G401.6 (cell line): ENCODE results near the gene JAM2.
"Not testable (repeated sequence)": the region's sequence is repeated elsewhere in the genome, so short reads cannot be mapped to it uniquely, and the experiment has no call there.

ENCODE experiments used
- FAIRE-seq: peaks from 2 replicates; lab custom pipeline; 2012; peaks lifted over from hg19 to GRCh38; lab: Jason Lieb, UNC

Gene JAM2

GRCh38 chr21:25647647-25648046 is 8.6 kb downstream of the JAM2 start:
- FAIRE-seq, result no peak

- FAIRE-seq, result no peak
Measured at GRCh38 chr21:25649146-25649545, 10.1 kb downstream of the JAM2 start.

GRCh38 chr21:25656412-25656811 is 17.4 kb downstream of the JAM2 start:
- FAIRE-seq, result no peak

- no peak for FAIRE-seq
Measured at GRCh38 chr21:25657140-25657539, 18.1 kb downstream of the JAM2 start.

DNA sequence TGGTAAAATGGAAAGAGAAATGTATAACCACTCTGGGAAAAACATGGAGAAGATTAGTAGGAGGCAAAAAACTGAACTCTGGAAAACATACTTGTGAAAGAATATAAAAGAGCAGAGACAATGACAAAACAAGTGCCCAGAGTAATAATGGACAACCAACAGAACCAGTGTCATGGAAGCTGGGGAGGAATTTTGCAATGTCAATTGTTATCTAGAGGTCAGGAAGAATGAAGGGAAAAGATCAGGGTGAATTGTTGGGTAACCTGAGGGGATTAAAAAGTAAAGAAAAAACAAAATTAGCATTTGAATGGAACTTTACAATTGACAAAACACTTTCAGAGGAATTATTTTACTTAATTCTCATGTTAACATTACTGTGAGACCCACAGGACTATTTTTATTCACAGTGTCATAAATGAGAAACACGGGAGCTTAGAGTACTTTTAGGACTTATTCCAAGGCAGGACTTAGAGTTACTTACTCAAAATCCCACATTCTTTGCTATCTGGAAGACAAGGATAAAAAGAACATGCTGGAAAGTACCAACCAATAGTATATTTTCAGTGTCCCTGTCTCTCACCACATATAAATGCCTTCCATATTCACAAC is 19.5 kb downstream of the JAM2 start:
- no peak for FAIRE-seq

- FAIRE-seq, result no peak
Measured at GRCh38 chr21:25660233-25660632, 21.2 kb downstream of the JAM2 start.

DNA sequence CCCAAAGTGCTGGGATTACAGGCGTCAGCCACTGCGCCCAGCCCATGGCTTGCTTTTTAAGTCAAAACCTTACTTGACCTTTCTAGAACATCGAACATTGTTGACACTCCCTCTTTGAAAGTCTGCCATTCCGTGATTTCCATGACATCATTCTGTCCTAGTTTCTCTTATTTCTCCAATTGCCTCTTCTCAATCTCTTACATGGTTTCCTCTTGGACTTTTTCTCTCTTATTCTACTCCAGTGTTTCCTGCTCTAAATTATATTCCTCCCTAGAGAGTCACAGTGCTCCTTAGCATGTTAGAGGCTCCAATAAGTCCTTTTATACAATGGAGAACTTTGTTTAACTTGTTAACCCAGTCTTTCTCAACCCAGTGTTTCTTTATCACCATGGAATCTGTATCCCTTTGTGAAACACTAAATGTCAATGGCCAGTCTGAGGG is 25.5 kb downstream of the JAM2 start:
- FAIRE-seq, result no peak

DNA sequence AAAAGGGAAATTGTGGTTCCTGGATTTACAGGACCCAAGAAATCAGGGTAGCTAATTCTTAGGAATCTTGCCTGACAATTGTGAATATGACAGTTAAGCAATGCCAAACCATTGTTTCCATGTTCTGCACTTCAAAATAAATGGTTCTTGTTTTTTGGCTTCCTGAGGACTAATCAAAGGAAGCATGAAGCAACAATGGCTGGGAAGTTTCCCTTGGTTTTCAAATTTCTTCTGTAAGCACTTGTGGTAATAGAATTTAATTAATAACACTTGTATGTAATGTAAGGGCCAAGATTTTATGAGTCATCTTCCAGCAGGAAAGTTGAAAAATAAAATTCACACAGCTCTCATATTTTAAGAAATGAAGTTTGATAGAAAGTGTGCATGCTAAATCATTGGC is 31.7 kb downstream of the JAM2 start:
- FAIRE-seq, result no peak

DNA sequence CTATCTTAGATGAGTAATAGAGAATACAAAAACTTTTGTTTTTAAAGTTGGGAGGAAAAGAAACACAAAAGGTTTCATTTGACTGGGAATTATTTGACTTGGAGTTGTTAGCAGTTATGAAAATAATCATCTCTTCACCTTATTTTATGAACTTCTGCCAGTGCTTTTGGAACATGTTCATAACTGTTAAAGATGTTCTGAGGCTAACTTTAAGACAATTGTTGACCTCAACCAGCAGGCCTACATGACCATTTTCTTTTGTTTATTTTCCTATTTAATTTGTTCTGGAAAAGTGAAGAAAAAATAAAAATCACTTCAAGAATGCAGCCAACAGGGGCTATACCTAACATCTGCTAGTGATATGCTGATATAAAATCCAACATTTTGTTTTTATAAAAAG is 37.4 kb downstream of the JAM2 start:
- no peak for FAIRE-seq

GRCh38 chr21:25682382-25682781 is 43.3 kb downstream of the JAM2 start:
- FAIRE-seq, result no peak

DNA sequence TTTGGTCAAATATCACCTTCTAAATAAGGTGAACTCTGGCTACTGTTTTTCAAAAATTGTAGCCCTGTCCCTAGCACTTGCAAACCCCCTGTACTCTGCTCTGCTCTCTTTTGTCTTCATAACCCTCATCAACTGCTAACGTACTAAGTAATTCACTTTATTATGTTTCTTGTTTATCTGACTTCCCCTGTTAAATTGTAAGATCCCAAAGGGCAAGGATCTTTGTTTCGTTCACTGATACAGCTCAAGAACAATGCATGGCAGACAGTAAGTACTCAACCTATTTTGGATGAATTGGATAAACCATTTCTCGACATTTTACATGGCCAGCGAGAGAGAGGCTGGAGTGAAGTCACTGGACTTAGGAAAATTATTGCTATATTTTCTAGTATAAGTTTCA is 48.7 kb downstream of the JAM2 start:
- no peak for FAIRE-seq

- no peak for FAIRE-seq
Measured at GRCh38 chr21:25688275-25689155, 49.5 kb downstream of the JAM2 start.

- no peak for FAIRE-seq
Measured at GRCh38 chr21:25689226-25689625, 50.2 kb downstream of the JAM2 start.

DNA sequence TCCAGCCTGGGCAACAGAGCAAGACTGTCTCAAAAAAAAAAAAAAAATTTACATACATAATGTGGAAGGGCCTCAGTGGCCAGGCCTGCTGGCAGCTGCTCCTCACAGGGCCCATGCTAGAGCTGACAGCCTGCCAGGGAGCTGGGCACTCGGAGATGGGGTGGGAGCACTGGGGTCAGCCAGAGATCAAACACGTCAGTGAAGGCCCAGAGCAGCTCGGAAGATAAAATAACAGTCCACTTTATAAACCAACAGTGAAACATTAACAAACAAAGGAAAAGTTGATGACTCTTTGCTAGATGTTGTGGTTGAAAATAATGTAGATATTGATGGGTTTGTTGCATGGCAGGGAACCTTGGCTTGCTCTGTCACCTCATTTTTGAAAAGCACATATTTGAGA is 52.9 kb downstream of the JAM2 start:
- no peak for FAIRE-seq

- FAIRE-seq, result not testable (repeated sequence)
Measured at GRCh38 chr21:25695461-25695860, 56.4 kb downstream of the JAM2 start.

DNA sequence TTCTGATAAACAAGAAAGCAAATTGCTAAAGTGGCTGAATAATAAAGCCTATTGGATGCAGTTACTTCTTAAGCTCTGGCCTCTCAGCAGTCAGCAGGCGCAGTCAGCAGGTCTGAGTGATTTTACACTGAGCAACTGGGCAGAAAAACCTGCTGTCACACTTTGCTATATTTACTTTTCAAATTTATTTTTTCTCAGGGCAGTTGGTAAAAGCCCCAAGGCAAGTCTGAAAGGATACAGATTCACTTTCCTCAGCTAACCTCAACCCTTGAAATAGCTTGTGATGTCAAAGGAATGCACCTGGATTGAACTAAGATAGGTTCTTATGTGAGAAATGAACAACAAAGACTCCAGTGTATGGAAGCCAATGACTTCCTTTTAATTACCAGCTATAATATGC is 61.7 kb downstream of the JAM2 start:
- no peak for FAIRE-seq

GRCh38 chr21:25701529-25701928 is 62.5 kb downstream of the JAM2 start:
- no peak for FAIRE-seq

DNA sequence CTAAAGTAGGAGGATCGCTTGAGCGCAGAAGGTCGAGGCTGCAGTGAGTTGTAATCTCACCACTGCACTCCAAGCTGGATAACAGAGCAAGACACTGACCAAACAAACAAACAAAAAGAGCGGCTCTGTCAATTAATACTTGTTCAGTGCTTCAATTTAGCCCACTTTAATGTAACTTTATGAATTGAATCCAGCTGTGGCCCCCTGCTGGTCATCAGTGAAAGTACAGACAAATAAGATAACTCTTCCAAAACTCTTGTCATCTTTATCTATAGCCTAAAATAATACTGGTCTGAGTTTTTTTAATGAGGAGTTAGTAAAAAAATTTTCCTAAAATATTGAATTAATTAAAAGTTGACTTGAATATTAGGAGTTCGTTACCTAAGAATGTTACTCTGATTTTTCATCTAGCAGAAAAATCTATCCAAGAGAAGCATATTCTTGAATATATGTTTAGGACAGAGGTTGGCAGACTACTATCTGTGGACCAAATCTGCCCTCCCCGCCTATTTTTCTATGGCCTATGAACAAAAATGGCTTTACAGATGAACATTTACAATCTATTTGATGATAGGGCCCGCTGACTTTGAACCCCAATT is 69.5 kb downstream of the JAM2 start:
- FAIRE-seq, result peak; percentile 82

DNA sequence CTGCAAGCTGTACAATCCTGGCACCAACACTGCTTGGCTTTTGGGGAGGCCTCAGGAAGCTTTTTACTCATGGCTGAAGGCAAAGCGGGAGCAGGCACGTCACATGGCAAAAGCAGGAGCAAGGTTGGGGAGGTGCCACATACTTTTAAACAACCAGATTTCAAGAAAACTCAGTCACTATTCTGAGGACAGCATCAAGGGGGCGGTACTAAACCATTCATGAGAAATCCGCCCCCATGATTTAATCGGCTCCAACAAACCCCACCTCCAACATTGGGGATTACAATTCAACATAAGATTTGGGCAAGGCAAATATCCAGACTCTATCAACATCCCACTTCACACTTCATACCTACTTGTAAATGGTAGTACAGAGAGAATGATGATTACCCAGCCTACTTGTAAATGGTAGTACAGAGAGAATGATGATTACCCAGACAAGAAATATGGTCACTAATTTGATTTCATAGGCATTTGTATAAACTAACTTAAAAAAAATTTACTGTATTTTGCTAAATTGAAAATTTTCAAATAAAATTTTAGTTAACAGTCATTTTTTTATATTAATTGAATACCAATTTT is 70.7 kb downstream of the JAM2 start:
- FAIRE-seq, result no peak

GRCh38 chr21:25710550-25710949 is 71.5 kb downstream of the JAM2 start:
- FAIRE-seq, result no peak

- not testable (repeated sequence) for FAIRE-seq
Measured at GRCh38 chr21:25714066-25714465, 75.0 kb downstream of the JAM2 start.

DNA sequence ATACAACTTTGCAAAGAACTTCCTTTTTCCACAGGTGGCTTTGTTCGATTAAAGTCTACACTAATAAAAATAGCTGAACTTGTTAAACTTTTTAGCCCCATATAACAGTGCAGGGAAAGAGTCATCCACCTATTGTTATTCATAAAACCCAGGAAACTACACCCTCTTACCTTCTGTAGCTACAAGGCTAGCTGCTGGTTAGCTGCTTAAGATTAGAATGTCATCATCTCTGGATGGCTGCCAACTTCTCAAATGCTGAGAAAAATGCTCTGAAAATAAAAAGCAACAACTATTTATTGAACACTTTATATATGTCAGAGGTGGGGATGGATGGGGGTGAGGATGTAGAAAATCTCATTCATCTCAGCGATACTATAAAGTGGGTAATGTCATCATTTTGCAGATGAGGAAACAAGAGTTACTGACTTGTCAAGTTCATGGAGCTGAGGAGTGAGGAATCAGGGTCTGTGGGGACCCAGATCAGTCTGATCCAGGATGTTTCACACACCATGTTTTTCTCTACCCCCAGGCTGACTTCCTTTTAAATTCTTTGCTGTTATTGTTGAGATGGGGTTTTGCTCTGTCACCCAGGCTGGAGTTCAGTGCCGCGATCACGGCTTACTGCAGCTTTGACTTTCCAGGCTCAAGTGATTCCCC is 78.6 kb downstream of the JAM2 start:
- FAIRE-seq, result no peak

GRCh38 chr21:25721987-25722386 is 82.9 kb downstream of the JAM2 start:
- no peak for FAIRE-seq
